Measurements from ENCODE around the gene NCSTN.
"Not testable (repeated sequence)": the region's sequence is repeated elsewhere in the genome, so short reads cannot be mapped to it uniquely, and the experiment has no call there.

The NCSTN gene

DNA sequence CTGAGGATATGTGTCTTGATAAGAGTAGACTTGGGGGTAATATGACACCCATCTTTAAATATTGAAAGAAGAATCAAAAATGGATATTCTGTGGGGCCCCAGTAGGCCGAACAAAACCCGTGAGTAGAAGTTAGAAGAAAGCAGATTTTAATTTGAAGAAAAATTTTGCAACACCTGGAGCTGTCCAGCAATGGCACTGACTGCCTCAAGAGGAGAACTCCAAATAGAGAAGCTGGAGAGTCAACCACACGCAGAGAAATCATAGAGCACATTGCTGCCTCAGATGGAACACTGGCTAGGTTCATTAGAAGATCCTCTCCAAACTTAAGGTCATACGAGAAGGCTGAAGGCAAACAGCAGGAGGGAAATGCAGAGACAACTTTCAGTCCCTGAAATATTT, 30.5 kb downstream of the NCSTN start:
- DNase-seq, result no peak

GRCh38 chr1:160374306-160375110, 31.3 kb downstream of the NCSTN start:
- no peak for DNase-seq

- DNase-seq, result peak; percentile 6
Observed at GRCh38 chr1:160375788-160376524, 32.8 kb downstream of the NCSTN start.

DNA sequence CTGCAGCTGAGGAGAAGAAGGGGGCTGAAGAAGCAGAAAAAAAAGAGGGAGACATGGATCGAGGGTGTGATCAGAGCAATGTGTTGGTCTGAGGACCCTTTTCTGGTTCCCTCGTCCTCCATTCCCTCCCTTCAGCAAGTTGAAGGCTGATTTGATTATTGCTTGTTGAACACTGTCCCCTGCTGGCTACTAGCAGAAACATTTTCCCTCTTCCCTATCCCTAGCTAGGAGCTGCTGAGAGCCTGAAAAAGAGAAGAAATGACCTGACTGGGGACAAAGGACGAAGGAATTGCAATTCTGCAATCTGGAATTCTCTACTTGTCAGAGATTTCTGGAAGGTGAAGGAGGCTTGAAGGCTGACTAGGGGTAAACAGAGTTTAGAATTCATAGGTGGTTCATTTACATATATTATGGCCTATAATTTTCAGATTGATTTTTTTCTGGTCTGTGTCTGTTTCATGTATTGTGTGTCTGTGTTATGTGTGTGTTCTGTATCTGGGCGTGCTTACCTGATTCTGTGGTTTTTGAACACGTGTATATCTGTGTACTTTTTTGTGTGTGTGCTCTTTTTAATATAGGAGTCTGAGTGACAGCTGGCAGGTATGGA, 33.4 kb downstream of the NCSTN start:
- DNase-seq, result peak; percentile 75

DNA sequence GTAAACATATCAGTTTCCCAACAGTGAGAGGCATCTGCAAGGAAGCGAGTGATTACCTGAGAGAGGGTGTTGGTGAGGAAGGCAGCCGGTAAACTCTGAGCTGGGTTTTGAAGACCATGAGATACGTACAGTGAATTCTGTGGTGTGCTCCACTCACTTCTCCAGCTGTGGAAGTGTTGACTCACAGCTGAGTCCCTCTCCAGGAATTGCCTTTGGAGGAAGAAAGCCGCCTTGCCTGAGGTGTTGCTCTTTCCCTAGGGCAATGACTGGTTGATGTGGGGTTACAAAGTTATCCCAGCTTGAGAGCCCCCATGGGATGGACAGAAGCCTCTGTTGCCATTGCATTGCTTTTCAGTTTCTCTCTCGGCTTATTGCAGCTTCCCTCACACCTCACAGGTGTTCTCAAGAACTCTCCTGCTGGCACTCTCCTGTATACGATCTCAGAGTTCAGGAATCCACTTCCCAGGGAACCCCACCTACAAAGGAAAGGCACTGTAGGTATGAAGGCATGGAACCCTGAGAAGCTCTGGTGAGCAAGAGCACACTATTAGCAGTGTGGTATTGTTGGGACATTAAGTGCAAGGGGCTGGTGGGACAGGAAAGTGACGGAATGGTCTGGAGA, 34.5 kb downstream of the NCSTN start:
- DNase-seq, result no peak

DNA sequence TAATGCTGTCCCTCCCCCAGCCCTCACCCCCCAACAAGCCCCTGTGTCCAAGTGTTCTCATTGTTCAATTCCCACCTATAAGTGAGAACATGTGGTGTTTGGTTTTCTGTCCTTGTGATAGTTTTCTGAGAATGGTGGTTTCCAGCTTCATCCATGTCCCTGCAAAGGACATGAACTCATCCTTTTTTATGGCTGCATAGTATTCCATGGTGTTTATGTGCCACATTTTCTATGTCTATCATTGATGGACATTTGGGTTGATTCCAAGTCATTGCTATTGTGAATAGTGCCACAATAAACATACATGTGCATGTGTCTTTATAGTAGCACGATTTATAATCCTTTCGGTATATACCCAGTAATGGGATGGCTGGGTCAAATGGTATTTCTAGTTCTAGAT, 41.6 kb downstream of the NCSTN start:
- not testable (repeated sequence) for DNase-seq

DNA sequence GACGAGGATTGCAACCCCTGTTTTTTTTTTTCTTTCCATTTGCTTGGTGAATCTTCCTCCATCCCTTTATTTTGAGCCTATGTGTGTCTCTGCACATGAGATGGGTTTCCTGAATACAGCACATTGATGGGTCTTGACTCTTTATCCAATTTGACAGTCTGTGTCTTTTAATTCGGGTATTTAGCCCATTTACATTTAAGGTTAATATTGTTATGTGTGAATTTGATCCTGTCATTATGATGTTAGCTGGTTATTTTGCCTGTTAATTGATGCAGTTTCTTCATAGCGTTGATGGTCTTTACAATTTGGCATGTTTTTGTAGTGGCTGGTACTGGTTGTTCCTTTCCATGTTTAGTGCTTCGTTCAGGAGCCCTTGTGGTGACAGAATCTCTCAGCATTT, 45.2 kb downstream of the NCSTN start:
- not testable (repeated sequence) for DNase-seq

GRCh38 chr1:160394673-160395072, 51.5 kb downstream of the NCSTN start:
- no peak for DNase-seq

DNA sequence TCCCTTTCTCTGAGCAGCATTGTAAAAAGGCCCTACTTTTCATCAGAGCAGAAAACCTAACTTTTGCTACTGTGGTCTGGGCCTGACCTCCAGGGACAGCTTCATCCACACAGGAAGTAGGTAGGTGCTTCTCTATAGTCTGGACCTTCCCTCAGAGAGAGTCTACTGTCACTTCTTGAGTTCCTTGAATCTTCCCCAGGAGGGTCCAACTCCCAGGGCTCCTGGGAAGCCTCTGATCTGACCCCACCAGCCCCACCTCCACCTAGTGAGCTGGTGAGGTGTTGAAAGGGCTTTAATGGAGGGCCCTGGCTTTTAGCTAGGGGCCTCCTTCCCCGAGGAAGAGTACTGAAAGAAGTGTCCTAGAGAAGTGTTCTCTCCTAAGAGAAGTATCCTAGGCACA, 54.5 kb downstream of the NCSTN start:
- DNase-seq, result no peak

GRCh38 chr1:160398823-160399222, 55.6 kb downstream of the NCSTN start:
- no peak for DNase-seq

GRCh38 chr1:160399544-160400222, 56.5 kb downstream of the NCSTN start:
- DNase-seq, result no peak

GRCh38 chr1:160400223-160400645, 57.1 kb downstream of the NCSTN start, which contains the start of gene VANGL2:
Gene VANGL2 (plus strand): TSS chr1:160400564. CDS start chr1:160415838, 15,274 bp downstream.
- DNase-seq, result peak; percentile 22

GRCh38 chr1:160400646-160401486, 57.7 kb downstream of the NCSTN start:
- DNase-seq, result peak; percentile 8

- DNase-seq, result no peak
Observed at GRCh38 chr1:160401487-160401805, 58.3 kb downstream of the NCSTN start.

DNA sequence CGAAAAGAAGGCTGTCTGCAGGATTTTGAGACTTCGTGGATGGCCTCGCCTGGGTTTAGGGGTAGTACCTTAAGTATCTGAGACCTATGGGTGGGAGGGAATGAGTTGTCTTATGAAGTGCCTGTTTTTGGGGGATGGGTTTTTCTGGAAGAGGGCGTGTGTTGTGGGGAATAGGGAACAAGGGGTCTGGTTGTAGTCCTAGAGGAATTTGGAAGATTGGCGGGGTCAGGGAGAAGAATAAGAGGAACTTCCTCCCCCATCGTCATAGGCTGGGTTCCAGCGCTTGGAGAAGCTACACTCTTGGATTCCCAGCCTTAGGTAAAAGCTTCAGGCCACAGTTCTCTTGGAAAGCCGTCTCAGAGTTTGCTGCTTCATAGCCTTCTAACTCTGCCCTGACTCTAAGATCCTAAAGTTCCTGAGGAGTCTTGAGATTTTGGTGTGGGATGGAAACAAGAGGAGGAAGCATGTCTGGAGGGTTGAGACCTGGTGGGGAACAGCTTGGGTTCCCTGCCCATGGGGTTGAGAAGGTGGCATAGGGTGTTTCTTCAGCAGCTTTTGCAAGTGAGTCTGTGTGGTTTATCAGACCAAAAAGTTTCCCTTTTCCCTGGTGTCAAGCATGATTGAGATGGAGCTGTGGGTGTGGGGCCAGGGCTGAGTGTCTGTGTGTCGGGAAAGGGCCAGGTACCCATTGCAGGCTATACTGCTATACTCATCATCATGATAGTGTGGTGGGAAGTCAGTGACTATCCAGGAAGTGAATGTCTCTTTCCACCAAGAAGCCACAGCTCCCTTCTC, 59.0 kb downstream of the NCSTN start:
- no peak for DNase-seq

- DNase-seq, result no peak
Observed at GRCh38 chr1:160403244-160403643, 60.1 kb downstream of the NCSTN start.

- no peak for DNase-seq
Observed at GRCh38 chr1:160404094-160404493, 60.9 kb downstream of the NCSTN start.

DNA sequence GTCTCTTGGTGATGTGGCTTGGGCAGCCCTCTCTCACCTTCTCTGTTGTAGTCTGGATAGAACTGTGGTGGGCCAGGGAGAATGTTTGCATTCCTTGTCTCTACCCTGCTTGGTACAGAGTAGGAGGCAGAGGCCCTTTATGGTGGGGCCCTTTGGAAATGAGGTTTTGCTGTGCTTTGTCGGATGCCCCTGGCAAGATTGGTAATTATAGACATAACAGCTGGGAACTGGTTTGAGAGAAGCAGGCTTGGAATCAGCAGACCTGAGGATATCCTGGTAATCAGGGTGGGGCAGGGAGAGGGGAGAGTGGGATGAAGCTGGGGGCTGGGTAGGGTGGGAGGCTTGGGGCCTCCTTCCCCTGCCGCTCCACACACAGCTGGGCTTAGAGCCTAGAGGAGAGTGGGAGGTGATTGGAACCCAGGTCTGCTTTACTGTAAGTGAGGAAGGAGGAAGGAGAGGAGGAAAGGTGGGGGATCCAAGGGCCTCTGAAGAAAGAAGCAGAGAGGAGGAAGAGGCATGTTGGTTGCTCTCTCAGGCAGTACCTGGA, 62.2 kb downstream of the NCSTN start:
- DNase-seq, result no peak

GRCh38 chr1:160406131-160406968, 63.2 kb downstream of the NCSTN start:
- no peak for DNase-seq
